GM18873 (cell line): ENCODE measurements around the gene PARL.
"Not testable (repeated sequence)": the region's sequence is repeated elsewhere in the genome, so short reads cannot be mapped to it uniquely, and the experiment has no call there.

Source experiments
- ATAC-seq: cut with Tn5 transposase; IDR thresholded peaks from one replicate; pipeline ENCODE4 v1.9.1; 2021; ENCODE audit warnings: mild to moderate bottlenecking, moderate library complexity, moderate number of reproducible peaks; ENCODE audit not compliant: unreplicated experiment, low FRiP score

The PARL gene

DNA sequence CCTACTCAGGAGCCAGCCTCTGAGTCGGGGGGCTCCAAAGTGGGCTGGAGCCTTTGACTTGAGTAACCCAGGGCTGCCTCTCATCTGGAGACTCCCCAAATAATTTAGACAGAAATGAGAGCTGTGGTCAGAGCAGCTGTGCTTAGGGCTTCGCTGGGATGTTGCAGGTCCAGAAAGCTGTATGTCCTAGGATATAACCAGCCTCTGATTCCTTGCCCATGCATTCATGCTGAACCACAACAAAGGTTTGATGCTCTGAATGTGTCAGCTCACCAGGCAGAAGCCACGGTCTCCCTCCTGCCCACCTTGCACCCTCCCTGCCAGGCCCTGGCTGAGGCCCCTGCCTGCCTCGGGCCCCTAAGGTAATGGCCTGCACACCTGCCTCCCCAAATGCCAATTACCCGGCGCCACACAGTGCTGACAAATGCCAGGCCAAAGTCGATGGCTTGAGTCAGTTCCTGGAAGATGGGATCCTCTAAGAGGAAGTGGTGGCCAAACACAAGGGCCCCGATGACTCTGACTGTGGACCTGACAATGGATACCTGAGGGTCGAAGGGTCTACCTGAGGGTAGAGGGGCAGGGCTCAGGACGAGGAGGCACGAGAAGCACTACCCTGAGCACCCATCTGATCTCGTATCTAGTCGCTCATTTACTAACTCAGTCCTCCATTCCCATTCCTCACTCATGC, 21.7 kb upstream of the PARL start:
- ATAC-seq = no peak

DNA sequence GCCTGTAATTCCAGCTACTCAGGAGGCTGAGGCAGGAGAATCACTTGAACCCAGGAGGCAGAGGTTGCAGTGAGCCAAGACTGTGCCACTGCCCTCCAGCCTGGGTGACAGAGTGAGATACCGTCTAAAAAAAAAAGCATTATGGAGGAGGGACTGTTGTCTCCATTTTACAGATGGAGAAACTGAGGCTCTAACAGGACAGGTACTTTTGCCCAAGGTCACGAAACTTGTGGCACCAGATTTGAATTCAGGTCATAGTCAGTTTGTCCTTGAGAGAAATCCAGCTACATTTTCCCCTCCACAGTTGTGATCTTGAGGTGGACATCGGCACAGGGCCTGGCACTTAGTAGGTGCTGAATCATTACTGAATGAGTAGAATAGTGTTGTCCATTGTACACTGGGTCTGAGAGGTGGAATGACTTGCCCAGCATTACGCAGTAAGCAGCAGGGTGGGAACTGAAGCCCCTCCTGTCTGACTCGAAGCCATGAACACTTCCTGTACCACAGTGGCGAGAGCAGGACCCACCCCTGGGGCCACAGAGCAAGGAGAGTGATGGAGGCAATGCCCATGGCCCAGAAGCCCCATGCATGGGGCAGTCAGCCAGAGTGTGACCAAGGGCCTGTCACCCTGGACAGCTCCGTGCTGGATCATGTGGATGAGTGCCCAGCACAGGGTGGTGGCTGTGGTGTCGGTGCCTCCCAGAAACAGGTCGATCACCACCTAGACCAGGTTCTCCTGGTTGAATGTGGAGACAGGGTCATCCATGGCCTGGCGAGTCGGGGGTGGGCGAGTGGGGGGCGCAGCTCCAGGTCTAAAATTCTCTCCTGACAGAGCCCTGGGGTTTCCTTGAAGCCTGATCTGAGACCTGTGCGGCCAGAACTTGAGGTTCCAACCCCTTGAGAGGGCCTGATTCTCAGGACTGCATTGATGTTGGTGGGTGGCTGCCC, 20.4 kb upstream of the PARL start:
- no peak for ATAC-seq

DNA sequence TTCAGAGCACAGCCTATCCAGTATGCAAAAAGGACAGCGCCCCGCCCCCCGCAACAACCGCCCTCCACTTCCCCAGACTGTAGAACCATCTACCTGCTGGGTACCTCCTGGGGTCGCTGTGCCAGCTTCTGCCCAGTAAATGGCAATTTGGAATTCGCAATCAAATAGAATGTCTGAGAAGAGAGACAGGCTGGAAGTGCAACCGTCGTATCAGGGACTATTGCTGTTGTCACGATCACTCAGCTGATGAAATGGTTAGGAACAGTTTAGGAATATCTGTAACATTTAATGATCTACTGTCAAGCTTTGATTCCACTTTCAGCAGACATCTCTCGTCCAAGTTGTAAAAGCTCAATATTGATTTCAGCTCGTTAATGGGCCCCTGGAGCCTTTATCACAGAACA, 13.3 kb upstream of the PARL start:
- no peak for ATAC-seq

DNA sequence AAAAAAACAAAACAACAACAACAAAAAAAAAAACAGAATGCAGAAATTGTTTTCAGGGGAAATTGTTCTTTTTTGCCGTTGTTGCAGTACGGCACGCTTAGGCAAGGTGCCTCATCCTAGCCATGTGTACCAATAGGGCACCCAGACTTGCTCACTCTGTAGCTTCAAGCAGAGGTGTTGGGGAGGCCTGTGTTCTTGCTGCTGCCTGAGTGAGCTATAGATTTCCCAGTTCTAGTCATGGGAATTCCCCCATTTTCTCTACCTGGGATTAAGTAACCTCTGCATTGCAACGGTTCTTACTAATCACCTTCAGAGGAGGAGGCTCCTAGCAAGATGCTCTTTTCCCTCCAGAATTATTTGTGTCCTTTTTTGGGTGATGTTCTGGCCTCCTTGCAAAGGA, 12.9 kb upstream of the PARL start:
- no peak for ATAC-seq

DNA sequence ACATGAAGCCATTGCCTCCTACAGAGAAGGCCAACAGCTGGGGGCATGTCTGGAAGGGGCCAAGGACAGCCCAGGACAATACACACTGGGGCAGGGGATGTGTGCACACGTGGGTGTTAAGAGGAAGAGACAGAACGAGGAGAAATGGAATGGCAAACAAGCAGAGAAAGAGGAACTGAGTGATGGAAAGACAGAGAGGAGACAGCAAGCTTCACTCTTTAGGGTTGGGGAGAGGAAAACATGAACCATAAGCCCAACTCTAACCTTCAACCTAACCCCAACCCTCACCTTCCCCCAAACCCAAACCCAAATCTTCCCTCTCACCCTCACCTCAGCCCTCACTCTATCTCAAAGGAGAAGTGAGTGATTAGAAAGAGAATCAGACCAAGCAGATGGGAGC, 11.9 kb upstream of the PARL start:
- no peak for ATAC-seq

- ATAC-seq = no peak
Measured at GRCh38 chr3:183896184-183896583, 11.5 kb upstream of the PARL start.

- no peak for ATAC-seq
Measured at GRCh38 chr3:183895774-183896173, 11.1 kb upstream of the PARL start.

GRCh38 chr3:183895296-183895695, 10.6 kb upstream of the PARL start:
- no peak for ATAC-seq

- ATAC-seq = no peak
Measured at GRCh38 chr3:183892610-183893214, 8.0 kb upstream of the PARL start.

DNA sequence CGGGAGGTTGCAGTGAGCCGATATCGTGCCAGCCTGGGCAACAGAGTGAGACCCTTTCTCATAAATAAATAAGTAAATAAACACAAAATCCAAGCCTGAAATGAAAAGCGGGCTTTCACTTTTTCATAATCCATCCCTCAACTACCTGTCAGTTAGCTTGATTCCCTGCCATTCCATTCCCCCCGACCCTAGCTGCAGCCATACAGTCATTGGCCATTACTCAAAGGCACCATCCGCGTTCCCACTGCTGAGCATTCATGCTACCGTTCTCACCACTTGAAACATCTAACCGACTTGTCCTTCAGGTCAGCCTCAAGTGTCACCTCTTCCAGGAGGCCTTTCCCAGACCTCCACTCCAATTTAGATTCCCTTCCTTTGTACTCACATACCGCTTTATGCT, 1.1 kb upstream of the PARL start:
- no peak for ATAC-seq

- ATAC-seq = no peak
Measured at GRCh38 chr3:183884097-183884426, 618 bp downstream of the PARL start.

DNA sequence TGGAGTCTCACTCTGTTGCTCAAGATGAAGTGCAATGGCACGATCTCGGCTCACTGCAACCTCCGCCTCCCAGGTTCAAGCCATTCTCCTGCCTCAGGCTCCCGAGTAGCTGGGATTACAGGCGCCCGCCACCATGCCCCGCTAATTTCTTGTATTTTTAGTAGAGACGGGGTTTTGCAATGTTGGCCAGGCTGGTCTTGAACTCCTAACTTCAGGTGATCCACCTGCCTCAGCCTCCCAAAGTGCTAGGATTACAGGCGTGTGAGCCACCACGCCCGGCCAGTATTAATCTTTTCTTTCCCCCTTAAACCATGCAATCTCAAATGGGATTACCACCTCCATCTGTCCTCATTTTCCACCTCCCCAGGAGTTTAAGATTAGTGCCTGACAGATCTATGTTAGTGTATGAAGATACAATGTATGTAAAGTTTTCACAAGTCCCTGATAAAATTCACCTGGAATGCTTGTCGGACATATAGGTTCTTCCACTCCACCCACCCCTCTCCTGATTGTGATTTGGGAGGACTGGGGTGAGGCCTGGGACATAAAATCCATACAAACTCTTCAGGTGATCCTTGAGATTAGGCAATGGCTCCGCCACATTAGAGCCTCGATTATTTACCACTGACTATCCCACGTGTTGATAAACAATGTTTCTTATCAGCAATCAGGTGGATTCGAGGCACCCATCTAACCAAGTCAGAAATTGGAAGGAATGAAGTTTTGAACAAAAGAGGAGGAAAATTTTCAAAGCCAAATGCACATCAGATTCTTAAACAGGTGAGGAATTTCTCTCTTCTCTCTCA, 1.2 kb downstream of the PARL start:
- ATAC-seq = no peak

- no peak for ATAC-seq
Measured at GRCh38 chr3:183880121-183880520, 4.6 kb downstream of the PARL start.

GRCh38 chr3:183879243-183879642, 5.4 kb downstream of the PARL start:
- no peak for ATAC-seq

- ATAC-seq = no peak
Measured at GRCh38 chr3:183878071-183878470, 6.6 kb downstream of the PARL start.

- not testable (repeated sequence) for ATAC-seq
Measured at GRCh38 chr3:183877227-183877626, 7.5 kb downstream of the PARL start.

- no peak for ATAC-seq
Measured at GRCh38 chr3:183875411-183875810, 9.3 kb downstream of the PARL start.

- no peak for ATAC-seq
Measured at GRCh38 chr3:183873914-183874313, 10.8 kb downstream of the PARL start.

DNA sequence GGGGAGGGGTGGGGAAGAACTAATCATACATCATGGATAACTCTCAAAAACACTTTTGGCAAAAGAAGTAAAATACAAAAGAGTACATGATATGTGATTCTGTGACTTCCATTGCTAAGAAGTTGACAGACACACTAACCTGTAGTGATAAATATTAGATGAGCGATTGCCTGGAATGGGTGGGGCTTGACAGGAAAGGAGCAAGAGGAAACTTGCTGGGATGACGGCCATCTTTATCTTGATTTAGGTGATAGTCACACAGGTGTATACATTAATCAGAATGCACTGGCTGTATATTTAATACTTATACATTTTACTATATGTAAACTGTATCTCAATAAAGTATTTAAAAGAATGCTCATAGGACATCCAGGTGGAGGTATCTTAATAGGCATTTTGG, 13.1 kb downstream of the PARL start:
- no peak for ATAC-seq

- ATAC-seq = no peak
Measured at GRCh38 chr3:183870563-183870962, 14.1 kb downstream of the PARL start.

DNA sequence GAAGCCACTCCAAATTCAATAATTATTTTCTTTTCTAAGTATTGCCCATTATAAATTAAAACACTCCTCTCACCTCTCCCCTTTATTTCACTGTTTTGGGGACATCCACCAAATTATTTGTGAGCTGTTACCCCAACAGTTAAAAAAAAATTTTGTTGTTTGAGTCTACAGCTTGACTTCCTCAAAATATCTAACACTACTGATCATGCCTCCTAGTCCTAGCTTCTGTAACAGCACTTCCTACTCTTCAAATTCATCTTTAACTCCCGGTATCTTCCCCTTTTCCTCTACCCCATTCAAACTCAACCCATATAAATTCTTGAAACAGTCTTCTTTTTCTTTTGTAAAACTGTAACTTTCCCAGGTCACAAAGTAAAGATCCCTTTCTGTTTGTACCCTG, 15.9 kb downstream of the PARL start:
- ATAC-seq = no peak
